HG03575 (cell line): Measurements from ENCODE around the gene MAJIN.
A peak's percentile ranks its signal among the peaks of the same experiment; 100 is the strongest.

Experiments used
- ATAC-seq: cut with Tn5 transposase; IDR thresholded peaks from one replicate; pipeline ENCODE4 v1.9.1; 2021; ENCODE audit not compliant: unreplicated experiment, insufficient number of reproducible peaks, low FRiP score; ENCODE audit errors: extremely low read depth

Gene MAJIN

DNA sequence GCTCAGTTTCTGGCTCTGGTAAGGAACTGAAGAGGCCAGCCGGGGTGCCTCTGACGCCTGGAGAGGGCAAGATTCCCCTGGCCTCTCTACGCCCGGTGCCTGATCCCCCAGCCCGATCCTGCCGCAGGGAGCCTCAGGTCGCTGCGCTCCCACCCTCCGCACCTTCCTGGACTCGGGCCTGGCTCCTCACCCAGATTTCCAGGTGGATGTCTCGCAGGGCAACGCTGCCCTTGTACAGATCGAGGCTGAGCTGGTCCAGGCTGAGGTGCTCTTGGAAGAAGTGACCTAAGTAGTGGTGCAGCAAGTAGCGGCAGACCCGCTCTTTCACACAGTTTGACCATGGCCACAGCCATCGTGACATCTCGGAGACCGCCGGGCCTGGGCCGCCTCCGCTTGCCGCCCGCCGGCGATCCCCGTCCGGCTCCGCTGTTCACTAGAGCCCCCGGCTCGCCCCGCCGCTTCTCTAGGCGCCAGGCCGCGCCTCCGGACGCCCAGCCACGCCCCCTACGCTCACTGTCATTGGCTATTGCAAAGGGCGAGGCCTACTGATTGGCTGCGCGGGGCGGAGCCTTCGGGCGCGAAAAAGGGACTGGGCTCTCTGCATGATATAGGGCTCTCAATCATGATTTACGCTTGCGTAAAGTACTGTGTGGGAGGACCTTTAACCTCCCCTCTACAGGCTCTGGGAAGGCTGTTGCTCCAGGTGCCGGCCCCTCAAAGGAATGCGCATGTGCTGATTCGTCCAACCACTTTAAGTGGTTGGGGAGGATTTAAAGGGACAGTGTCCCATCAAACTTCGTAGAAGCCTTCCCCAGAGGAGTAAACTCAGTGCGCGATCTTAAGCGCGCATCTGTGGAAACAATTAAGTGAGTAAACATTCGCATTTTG lies 54.9 kb downstream of the MAJIN start, which contains the start of gene ATG2A:
Gene ATG2A, minus strand, starts transcription at position 435 of the 888 bp plus-strand sequence. Its CDS starts 74 bp downstream, at position 361.
- ATAC-seq = peak; percentile 88

DNA sequence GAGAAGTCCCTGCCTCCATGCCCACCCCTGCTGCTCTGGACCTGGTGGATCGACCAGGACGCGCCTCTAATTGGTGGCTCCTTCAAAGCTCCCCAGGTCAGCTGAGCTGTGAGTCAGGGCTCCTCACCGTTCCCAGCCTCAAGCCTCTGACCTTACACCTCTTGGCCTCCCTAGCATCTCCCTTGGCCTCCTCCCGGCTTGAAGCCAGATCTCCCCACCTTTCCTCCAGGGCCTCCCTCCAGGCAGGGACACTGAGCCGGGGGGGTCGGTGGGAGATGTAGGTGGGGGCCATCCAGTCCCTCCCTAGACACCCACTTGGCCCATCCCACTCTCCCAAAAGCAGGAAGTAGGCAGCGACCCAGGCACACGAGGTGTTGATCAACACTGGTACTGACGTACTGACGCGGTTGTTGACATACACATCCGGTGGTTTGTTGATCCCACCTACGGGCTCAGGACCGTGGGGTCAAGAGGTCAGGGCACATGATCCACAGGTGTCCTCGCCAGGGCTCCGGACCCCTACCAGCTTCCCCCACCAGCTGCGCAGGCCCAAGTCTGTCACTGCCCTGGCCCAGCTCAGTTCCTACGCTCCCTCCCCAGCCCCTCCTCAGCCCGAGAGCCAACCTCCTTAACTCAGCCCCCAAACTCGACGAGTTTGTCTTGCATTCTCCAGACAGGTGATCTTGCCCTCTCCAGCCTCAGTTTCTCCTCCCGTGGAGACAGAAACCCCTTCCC lies 55.7 kb downstream of the MAJIN start:
- ATAC-seq = no peak

DNA sequence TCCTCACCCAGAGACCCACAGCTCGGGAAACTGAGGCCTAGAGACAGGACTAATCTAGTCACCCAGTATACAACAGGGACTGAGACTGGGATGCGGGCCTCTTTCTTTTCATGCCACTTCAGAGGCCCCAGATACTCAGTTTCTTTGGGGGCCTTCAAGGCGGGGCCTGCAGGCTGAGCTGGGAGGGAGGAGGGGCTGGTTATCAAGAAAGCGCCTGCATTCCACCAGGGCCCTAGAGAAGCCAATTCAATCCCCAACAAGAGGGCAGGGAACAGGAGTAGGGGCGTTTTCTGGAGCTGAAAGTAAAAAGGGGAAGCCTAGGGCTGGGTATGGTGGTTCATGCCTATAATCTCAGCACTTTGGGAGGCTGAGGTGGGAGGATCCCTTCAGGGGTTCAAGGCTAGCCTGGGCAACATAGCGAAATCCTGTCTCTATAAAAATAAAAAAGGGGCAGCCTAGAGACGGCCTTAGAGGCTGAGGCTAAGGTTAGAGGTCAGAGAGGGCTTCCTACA lies 56.5 kb downstream of the MAJIN start:
- ATAC-seq = no peak

DNA sequence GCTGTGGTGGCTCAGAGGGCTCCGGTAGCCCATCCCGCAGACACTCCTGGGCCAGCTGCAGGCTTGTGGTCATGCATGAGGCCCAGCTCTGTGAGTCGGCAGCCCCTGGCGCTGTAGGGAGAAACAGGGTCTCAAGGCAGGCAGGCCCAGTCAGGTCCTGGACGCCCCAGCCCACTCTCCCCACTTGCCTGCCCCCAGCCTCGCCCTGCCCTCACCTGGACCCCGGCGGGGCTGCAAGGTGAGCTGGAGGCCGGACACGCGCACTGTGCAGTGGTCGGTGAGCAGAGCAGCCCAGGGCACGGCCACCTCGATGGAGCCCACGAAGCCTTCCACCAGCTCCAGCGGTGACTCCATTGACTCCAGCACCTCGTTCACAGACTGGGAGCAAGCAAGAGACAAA lies 57.8 kb downstream of the MAJIN start:
- no peak for ATAC-seq

DNA sequence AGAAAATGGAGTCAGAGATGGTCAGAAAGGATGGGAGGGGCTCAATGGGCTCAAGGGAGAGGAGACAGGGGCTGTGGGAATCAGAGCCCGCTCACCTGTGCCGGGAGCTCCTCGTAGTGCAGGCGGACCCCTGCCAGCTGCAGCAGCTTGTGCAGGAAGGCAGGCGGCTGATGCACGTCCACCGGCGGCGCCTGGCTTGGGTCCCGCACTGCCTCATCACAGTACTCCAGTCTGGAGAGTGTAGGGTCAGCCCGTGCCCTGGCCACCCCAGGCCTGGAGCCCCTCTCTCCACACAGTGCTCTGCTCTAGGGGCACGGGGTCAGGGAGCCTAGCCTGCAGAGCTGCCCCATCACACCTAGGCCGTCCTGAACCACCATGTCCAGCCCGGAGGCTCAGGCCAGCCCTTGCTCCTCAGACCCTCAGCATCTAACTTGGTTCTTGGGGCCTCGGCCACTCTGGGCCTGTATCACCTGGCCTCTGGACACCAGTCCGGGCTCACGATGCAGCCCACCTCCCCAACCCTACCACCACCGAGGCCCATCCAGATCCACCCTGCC lies 58.7 kb downstream of the MAJIN start:
- ATAC-seq = no peak

DNA sequence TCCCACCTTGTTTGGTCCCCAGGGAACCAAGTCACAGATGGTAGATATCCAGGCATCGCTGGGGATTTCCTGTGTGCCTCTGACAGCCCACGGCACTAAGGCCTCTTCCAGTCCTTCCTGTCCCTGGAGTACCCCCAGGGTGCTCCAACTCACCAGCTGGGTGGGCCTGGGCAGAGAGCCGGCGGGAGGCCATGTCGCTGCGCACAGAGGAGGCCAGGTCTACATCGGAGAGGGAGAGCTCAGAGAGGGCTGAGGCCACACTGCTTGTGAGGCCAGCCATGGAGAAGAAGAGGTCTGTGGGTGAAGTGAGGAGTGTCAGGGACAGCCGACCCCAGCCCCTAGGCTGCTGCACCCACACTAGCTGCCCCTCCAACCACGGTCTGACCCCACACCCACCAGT lies 60.2 kb downstream of the MAJIN start:
- no peak for ATAC-seq

DNA sequence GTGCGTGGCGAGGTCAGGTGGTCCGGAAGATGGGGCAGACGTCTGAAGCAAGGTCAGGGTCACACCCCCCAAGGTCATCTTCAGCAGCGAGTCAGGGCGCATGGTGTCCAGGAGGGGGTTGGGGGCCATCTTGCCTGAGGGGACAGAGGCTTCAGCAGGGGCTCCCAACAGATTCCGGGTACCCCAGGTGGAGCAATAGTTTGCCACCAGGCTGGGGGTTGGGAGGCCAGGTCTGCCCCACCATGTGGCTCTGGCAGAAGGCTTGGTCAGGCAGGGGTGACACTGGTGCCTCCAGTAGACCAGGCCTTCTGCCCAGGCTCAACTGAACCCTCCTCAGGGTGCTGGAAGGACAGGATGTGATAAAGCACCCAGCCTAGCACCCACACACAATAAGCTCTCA lies 60.8 kb downstream of the MAJIN start:
- no peak for ATAC-seq

DNA sequence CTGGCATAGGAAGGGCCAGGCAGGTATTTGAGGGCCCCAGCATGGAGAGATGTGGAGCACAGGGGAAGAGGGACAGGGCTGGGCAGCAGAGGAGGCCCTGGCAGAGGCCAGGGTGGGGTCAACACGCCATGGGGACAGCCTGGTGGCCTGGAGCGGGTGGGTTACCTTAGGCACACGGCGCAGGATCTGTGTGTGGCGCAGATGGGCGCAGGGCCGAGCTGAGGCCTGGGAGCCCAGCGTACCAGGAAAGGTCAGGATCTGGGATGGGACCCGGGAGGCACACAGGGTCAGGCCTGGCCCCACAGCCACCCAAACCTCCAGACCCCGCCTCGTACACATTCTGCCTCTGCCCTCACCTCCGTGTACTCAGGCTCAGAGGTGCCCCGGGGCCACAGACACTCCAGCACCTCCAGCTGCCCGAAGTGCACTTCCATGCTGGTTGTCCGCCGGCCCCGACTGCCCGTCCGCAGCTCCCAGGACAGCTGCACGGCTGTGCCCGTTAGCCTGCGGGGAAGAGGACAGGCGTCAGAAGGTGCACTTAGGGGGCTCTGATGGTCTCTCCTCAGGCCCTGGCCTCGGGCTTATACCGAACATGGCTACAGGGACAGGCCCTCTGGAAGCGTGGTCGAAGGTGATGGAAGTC lies 61.3 kb downstream of the MAJIN start:
- ATAC-seq = no peak

DNA sequence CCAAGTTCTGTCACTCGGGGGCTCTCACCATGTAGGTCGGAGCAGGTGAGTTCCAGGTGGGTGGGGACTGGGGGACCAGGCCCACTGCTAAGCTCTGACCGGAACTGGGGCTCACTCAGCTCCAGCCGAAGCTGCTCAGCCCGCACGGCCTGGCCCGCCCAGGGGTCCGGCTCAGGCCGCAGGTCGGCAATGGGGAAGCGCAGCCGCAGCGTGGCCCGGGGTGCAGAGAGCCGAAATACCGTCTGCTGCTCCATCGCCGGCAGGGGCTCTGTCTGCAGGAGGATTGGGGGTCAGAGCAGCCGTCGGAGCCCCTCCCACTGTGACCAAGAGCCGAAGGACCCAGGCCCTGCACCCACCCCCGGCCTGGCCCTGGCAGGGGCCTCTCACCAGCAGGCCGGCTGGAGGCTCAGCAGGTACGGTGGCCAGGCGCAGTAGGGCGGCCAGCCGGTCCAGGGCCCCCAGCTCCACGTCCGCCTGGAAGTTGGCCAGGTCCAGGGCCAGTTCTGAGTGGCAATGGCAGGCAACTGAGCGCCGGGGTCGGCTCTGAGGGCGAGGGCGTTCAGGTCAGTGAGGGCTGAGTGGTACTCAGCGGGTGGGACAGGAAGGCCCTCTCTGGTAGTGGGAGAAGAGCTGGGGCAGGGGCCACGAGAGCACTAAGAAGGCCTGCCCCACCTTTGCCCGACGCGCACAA lies 62.1 kb downstream of the MAJIN start:
- no peak for ATAC-seq

DNA sequence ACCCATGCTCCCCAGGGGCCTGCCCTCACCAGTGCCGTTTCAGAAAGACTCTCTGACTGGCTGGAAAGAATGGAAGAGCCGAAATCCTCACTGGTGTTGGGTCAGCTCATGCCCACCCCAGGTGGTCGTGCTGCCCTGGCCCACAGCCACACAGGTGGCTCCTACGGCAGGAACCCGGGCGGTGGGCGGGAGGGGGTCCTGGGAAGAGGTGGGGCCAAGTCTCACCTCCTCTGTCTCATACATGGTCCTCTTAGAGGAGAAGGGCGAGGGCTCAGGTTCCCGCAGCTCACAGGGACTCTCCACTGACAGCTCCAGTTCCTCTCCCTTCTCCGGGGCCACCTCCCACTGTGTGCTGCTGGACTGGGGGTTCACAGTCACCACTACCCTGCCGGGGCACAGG lies 63.1 kb downstream of the MAJIN start:
- ATAC-seq = no peak

DNA sequence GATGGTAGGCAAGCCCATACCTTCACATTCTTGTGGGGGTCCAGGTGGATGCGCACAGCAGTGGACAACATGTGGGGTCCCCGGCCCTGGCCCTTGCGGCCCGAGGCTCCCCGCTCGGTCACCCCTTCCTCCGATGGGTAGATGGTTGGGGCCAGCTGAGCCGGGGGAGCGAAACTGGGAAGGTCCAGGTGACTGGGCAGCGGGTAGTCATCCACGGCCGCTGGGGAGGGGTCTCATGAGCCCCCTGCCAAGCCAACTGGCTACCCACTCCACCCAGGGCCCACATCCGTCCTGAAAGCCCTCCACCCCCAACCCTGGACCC lies 65.6 kb downstream of the MAJIN start:
- ATAC-seq = no peak

DNA sequence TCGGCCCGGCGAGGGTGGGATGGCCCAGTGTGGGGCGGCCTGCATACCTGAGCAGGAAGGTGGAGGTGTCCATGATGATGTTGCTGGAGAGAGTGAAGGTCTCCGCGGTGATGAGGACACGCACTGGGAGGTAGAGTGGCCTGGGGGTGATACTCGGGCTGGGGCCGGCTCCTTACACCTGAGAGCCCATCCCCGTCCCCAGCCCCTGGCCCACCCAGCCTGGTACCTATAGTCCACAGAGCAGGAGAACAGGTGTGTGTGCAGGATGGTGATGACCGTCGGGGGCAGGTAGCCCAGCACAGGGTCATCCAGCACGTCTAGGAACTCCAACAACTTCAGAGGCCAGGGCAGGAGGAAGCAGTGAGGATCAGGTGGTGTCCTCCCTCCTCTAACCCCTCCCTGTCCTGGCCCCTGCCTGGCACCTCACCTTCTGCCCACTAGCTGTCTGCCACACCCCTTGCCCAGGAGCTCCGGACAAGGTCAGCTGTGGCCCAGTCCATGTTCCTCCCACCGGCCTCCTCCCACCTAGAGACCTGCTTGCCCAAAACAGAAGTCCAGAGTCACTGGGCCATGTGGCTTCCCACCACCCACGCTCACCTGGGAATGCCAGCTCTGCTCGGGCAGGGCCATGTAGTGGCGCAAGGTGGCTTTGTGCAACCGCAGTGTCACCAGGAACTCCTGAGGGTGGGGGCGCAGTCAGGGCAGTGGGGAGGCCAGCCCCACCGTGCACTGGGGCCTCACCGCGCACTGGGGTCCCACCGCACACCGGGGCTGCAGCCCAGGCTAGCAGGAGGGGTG lies 66.2 kb downstream of the MAJIN start:
- ATAC-seq = no peak

DNA sequence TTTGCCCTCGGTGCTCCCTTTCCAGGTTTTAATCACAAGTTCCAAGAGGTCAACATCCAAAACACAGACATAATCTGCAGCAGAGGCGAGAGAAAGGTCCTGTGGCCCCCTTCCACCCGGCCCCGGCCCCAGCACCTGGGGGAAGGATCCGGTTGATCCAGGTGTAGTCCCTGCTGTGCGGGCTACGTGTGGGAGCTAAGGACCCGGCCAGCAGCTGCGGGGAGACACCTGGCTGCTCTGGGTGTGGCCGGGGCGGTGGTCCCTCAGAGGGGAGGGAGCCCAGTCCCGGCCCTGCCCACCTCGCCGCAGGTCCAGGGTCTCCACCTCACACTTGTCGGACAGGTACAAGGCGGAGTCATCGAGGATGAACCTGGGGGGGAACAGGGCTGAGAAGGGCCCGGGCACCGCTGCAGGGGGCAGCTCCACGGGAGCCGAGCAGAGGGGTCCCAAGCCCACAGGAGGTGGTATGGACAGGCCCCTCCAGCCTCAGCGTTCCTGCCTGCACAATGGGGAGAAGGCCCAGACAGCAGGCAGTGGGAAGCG lies 68.5 kb downstream of the MAJIN start:
- no peak for ATAC-seq

DNA sequence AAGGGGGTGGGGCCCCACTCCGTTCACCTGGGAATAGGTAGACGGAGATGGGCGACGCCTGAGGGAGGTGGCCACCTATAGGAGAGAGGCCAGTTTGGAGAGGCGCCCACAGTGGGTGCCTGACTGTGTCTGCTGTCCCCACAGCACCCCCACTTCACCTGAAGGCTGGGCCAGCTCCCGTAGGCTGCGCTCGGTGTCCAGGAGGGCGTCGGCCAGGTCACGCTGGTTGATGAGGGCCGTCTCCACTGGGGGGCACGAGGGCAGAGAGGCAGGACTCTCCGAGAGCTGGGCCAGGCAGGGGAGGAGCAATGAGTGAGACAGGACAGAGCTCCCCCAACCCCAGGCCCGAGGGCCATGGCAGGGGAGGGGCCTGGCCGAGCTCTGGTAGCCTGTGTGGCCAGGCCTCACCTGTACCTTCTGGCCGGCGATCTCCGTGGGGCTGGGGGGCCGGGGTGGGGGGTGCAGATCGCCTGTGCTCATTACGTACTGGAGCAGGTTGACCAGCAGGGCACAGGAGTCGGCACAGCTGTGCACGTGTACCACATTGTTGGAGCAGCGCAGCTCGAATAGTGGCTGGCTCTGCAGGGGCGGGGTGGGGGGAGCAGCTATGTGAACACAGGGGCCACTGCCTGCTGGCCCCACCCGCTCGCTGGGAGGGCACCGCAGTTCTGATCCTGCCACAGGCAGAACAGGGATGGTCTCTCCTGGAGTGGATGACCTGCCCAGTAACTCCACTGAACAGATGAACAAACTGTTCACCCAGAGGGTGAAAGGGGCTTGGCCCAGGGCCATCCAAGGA lies 69.6 kb downstream of the MAJIN start:
- ATAC-seq = no peak

DNA sequence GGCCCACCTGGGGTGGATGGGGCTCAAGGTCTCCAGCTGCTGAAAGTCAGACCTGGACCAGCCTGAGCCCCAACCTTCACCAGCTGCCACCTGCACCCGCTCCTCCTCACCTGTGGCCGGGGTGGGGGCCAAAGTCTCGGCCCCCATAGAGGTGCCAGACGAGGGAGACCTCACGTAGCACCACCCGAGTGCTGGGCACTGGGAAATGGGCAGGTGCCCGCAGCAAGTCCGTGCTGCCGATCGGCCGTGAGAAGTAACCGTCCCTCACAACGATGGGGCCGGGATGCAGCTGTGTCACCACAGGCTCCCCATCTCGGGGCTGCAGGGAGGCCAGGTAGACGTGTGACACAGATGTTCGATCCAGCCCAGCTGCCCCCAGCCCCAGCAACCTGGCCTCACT lies 71.1 kb downstream of the MAJIN start:
- ATAC-seq = no peak

DNA sequence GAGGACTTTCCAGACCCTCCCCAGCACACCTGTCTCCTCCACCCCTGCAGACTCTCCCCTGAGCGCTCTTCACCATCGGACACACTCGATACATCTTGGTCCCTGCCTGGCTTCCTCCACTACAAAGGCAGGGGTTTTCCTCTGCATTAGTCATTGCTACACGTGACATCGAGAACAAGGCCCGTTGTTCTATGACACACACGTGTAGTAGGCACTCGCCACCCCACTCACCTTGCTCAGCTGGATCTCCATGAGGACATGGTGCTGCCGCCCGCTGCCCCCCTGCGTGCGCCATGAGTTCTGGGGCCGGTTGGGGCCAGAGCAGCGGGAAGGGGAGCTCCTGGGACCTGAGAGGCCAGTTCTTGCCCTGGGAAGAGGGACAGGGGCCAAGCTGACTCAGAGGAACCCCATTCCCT lies 71.6 kb downstream of the MAJIN start:
- ATAC-seq = no peak

DNA sequence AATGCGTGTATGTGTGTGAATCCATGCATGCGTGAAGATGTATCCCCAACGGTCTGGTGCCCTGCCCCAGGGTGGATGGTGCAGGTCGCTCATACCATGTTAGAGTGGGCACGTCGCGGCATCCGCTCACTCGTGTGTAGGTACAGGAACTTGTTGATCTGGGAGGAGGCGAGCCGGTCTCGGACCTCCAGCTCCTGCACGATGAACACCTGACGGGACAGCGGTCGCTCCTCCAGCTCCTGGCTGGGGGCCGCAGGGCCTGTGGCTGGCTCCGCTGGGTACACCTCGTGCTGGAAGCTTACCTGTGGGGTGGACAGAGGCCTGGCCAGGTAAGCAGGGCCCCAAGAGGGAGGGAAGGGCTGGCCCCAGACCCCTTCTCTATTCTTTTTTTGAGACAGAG lies 73.4 kb downstream of the MAJIN start:
- no peak for ATAC-seq
